ENCODE measurements around the gene DMD.
"Not testable (repeated sequence)": the region's sequence is repeated elsewhere in the genome, so short reads cannot be mapped to it uniquely, and the experiment has no call there.

Gene DMD

DNA sequence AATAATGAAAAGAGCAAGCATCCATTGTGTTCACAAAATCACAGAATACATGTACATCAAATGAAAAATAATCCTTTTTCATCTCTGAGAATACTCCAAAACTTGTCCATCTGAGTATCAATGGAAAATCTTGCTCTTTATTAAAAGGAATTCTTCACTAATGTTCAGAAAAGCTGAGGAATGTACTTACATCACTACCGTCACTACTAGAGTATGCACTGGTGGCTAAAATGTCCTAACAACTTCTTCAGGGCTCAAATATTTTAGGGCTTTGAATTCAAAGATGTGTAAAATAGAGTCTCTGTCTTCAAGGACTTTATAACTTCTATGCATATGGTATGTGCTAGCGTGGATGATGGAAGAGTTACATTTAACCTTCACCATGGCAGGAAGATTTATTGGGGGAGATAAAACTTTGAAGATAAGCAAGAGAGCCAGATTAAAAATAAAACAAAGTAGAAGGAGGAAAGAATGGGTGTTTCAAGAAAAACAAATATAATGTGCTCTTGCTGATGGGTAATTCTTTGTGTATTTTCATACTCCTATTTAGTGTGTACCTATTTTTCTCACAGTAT, 55.1 kb downstream of the DMD start:
- no peak for DNase-seq (ENCODE audit: low read depth in 2 of 2)

DNA sequence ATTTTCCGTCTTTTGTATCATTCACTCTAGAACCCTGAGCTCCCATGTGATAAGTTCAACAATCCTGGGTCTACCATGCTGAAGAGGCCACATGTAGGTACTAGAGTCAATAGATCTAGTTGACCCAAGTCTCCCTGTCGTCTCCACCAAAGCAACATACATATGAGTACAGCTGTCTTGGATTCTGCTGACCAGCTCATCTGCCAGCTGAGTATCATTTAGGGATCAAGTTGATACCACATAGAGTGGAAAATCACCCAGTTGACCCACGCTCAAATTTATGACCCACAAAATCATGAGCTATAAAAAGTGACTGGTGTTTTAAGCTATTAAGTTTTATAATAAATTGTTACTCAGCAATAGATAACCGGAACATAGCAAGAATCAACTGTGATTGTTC, 61.8 kb downstream of the DMD start:
- no peak for DNase-seq (ENCODE audit: low read depth in 2 of 2)

DNA sequence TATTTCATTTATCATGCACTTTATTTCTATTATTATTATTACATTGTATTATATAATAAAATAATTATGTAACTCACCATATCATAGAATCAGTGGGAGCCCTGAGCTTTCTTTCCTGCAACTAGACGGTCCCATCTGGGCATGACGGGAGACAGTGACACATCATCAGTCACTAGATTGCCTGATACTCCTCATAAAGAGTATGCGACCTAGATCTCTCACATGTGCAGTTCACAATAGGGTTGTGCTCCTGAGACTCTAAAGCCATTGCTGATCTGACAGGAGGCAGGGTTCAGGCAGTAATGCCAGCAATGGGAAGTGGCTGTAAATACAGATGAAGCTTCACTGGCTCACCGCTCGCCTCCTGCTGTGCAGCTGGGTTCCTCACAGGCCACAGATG, 62.3 kb downstream of the DMD start:
- DNase-seq (ENCODE audit: low read depth in 2 of 2), result no peak

DNA sequence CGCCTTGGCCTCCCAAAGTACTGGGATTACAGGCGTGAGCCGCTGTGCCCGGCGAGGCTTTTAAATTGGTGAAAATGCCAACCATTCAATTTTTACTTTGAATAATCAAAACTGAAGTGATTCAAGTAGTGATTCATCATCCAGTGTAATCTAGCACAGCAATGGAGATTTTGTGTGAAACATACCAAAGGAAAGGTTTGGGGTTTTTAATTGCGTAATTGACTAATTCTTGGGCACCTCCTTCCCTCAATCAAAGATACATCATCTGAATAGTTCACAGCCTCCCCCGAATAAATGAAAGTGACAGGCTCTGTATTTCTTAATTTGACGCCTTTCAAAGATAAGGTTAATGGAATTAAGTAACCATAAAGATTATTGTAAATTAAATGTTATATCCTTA, 69.0 kb downstream of the DMD start:
- DNase-seq (ENCODE audit: low read depth in 2 of 2), result no peak

DNA sequence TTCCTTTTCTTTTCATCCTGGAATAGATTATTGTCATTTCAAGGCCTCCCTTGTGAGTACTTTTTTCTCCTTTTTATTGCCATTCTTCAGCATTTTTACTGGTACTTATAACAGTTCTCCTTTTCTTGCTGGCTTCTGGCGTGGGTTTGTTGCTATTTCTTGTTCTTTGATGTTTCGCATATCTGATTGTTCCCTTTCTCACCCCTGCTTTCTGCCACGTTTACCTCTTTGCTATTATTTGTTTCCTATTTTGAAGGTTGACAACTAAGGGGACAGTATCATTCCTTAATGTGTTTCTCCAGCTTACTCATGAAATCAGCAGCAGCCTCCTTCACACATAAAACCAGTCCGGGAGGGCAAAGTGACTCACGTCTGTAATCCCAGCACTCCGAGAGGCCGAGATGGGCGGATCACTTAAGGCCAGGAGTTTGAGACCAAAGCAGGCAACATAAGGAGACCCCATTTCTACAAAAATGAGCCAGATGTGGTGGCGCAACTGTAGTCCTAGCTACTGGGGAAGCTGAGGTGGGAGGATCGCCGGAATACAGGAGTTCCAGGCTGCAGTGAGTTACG, 72.6 kb downstream of the DMD start:
- no peak for DNase-seq (ENCODE audit: low read depth in 2 of 2)

DNA sequence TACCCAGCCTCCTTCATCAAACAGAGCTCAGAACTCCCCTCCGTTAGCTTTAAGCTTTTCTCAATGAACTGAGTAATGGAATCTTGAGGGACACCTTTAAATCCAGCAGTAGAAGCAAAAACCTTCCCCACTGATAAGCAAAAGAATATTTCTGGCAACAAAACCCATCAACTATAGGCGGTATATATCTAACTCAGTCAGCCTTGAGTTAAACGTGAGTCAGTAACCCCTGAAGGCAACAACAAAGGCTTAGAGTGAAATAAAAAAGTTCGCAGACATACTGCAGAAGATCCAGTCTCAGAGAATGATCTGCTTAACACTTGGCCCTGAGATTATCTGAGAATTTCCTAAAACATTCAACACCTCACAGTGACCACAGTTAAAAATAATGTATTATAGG, 77.2 kb downstream of the DMD start:
- DNase-seq (ENCODE audit: low read depth in 2 of 2), result no peak

DNA sequence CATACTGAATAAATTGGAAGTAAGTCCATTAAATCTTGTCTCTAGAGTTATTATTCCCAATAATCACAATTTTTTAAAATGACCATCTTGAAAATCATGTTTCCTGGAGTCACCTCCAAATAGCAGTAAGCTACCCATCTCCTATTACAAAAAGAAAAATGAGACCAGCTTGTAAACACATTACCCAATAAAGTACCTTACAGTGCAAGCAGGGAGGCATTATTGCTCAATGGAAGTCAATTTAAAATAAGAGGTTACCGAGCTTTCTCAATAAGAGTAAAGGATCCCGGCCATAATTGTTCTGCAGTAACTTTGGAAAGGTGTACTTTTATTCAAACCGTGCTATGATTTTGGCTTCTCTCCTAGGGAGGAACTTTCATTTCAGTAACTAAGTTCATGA, 78.0 kb downstream of the DMD start:
- DNase-seq (ENCODE audit: low read depth in 2 of 2), result no peak

DNA sequence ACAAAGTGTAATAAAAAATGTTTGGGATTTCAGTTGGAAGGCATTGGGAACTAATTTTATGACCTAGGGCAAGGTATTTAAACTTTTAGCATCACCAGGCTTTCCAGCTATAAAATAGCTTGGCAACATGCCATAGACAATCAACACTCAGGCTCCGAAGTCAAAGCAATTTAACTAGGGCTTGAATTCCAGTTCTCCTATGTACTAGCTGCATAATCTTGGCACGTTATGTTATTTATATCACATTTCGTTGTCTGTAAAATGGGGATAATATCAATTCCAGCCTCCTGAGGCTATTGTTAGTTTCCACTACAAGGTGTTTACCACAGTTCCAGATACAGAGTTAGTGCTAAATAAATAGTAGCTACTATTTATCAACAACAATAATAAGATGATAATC, 78.8 kb downstream of the DMD start:
- no peak for DNase-seq (ENCODE audit: low read depth in 2 of 2)

DNA sequence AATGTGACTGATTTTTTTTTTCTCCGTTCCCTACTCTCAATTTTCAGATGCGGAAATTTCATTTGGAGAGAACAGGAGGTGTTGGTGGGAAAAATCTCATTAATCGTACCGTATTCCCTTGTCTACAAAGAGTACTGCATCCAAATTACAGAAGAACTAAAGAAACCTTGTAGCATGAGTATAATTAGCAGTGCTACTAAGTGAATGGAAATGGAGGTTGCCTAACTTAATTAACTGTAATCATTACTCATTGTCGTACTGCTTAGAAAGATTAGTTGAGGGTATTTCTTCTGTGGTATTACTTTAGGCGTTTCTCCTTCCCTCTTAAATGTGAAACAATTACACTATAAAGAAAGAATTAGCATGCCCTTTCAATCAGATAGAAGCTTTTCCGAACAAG, 81.7 kb downstream of the DMD start:
- DNase-seq (ENCODE audit: low read depth in 2 of 2), result no peak

DNA sequence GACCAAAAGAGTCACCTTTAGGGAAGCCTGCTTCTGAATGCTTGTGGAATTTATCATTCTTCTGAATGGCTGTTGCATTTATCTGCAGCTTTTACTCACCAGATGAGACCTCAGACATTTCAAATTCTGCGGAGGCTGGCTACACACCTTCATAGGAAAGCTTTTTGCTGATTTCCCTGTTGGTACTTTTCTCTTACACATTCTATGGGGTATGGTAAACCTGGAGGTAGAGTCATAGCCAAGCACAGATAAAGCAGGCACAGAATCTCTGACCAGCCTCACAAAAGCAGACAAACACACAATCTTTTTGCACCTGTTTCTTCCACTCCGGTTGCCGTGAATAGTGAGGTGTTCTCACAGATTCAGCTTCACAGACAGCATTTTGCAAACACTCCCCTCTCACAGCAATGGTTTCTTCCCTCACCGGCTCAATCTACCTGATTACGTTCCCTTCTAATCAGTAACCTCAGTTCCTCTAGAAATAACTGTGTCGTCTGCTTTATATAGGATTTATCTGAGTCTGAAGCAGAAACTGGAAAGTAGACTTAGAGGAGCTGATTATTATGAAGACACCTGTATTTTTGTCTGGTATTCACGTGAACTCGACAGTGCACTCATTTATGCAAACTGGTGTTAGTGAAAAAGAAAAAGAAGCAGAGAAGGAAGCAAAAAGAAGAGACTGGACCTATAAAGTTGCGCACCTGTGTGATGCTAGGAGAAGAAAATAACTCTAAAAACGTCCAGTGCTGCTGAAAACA, 83.1 kb downstream of the DMD start:
- no peak for DNase-seq (ENCODE audit: low read depth in 2 of 2)

DNA sequence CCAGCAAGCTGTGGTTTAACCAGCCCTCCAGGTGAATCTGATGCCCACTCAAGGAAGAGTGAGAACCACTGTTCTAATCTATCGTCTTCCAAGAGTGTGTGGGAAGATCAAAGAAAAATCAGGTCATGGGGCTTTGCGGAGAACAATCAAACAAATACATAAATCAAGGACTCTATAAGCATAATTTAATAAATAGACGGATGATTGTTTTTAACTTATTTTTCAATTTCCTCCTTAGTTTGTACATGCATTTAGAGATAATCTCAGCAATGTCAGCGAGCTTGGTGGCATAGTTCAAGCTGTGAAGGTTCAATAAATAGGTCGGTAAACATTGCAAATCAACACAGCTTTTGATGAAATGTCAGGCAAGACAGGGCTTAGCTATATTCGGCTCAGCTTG, 84.9 kb downstream of the DMD start:
- no peak for DNase-seq (ENCODE audit: low read depth in 2 of 2)

DNA sequence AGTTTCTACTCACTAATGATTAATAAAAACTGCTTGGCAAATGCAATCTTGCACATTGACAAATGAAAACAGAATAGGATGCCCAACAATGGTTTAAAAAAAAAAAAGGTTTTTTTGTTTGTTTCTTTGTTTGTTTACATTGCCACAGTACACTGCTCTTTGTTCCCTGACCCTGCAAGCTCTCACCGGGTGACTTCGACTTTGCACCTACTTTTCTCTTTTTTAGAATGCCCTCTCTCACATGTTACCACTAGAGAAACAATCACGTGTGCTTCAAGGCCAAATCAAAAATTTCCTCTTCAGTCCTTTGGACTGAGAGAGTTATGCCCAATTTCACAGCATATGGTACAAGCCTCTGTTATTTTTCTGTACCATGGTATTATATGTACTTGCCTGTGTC, 101.5 kb downstream of the DMD start:
- no peak for DNase-seq (ENCODE audit: low read depth in 2 of 2)

DNA sequence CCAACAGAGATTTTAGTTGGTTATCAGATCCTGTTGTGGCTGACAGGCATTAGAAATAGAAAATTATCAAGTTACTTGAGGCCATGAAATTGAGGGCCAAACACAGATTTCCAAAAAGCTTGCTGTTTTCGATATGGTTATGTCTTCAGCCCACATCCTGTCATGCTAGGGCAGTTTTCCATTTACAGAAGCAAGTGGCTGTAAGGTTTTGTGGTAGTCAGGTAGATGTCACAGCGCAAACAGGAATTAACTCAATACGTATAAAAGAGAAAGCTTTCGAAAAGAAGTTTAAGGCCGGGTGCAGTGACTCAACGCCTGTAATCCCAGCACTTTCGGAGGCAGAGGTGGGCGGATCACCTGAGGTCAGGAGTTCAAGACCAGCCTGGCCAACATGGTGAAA, 104.6 kb downstream of the DMD start:
- no peak for DNase-seq (ENCODE audit: low read depth in 2 of 2)

DNA sequence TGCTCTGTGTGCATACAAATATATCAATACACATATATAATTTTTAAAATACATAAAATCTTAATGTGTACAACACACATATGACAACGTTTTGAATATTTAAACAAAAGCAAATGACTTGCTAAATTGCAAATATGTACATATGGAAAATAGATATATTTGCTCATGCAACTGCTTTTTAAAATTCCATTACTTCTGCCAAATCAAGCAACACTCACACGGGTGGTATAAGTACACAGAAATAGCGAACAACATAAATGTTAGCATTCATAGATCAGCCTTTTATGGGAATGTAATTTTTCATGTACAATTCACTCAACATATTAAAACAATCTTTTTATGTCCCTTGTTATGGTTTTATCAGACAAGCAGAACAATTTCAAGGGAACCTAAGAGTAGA, 116.3 kb downstream of the DMD start:
- no peak for DNase-seq (ENCODE audit: low read depth in 2 of 2)

DNA sequence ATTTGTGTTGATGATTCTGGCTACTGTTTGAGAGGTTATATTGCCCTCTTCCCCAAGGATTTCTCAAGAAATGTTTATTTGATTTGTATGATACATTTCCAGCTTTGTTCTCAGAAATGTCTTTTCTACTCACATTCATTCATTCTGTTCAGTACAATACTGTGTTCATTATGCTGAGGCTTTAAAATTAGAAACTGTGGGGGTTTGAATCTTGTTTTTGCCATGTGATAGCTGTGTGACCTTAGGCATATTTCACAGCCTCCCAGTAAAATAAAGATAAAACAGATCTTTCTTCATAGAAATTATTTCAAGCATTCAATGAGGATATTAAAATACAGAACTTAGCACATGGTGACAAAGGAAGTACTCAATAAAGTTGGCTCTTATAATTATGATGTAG, 123.9 kb downstream of the DMD start:
- no peak for DNase-seq (ENCODE audit: low read depth in 2 of 2)

DNA sequence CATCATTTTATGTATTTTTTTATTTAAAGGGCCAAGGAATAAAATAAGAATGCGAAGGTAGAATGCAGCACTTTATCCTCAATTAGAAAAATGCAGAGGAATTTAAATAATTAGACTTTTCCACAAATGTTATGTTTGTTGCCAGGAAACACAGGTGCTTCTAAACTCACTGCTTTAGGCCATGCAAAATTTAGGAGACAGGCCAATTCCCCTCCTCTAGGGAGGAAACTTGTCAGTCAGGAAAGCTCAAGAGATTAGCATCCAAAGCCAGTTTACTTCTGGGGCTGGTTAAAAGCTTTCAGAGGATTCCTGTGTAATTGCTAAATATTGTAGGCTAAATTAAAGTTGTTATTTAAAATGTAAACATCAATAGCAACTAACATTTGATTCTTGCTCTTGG, 124.5 kb downstream of the DMD start:
- DNase-seq (ENCODE audit: low read depth in 2 of 2), result no peak

DNA sequence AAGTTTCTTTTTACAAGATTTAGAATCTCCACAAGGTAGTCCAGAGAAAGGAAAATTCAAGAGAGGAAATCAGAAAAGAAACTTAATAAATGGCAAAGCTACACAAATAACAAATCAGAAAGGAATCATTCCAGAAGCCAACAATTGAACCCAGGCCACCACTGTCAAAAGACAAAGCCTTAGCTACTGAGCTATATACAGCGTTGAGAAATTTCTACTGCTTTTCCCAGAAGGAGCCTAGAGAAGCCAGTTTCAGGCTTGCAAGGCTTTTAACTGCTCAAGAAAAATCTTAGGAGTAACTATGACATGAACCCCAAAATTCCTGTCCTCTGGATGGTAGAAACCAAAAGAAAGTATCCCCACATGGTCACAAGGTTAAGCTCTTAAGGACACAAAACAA, 129.0 kb downstream of the DMD start:
- DNase-seq (ENCODE audit: low read depth in 2 of 2), result no peak

DNA sequence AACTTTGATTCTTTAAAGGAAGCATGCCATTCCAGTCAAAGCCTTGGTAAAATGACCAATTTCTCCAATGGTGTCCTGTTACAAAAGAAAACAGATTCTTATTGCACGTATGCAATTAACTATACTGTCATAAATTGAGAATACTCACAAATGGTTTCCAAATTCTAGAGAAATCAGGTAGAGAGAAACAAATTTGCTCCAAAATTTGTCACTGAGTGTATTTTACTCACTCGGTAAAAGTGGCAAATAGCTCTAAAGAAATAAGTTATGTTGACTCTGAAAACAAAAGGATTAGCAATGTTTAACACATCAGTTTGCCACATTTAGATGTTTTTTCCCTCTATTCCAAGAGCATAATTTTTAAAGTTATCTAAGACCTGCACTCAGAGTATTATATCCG, 133.1 kb downstream of the DMD start:
- DNase-seq (ENCODE audit: low read depth in 2 of 2), result no peak

DNA sequence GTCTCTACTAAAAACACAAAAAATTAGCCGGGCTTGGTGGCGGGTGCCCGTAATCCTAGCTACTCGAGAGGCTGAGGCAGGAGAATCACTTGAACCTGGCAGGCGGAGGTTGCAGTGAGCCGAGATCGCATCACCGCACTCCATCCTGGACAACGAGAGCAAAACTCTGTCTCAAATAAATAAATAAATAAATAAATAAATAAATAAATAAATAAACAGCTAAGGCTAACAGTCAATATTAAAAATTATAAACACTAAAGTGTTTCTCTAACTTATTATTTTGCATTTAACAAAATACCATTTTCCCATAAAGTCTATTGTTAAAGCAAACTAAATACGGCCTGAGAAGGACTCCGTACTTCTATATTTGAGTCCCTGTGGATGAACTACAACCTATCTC, 137.7 kb downstream of the DMD start:
- DNase-seq (ENCODE audit: low read depth in 2 of 2), result not testable (repeated sequence)

DNA sequence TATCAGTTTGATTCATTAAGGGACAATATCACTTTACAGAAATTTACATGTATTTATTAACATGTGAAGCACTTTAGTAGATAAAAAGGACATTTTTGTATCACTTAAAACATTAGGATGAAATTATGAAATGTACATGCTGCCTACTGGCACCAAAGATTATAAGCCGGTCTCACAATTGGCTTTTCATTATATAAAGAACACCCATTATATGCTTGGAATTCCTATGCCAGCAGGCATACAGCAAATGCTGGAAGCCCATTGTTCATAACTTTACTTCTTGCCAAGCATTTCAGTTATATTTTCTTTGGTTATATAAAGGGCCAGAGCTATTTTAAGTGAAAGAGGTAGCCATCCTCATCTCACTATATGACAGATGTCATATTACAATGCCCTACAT, 145.9 kb downstream of the DMD start:
- DNase-seq (ENCODE audit: low read depth in 2 of 2), result no peak

DNA sequence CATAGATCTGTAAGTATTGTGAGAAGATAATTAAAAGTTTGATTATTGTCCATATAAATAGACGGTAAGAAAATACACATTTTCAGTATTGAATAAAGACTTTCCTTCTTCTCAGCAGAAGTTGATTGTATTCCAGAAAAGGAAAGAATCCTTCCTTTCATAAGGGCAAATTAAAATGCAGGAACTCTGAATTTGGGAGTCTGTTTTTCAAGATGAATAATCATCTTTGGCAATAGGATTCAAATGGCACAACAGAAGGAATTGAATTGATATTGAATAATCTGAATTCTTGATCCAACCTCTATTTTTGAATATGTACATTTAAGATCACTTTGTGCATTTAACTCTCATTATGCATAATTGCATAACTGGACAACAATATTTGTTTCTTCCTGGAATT, 149.3 kb downstream of the DMD start:
- DNase-seq (ENCODE audit: low read depth in 2 of 2), result no peak

DNA sequence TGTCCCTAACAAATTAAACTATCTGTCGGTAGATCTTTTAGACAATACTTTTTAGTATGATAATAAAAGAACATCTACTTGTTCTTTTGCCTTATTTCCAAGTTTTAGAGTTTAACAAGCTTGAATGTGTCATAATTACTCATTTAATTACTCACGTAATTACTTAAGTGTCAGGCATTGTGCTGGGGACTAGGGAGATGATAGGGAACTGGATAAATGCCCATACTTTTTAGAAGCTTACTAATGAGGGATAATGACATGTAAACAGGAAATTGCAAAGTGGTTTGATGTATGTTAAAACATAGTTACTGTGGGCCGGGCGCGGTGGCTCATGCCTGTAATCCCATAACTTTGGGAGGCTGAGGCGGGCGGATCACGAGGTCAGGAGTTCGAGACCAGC, 158.3 kb downstream of the DMD start:
- DNase-seq (ENCODE audit: low read depth in 2 of 2), result no peak

DNA sequence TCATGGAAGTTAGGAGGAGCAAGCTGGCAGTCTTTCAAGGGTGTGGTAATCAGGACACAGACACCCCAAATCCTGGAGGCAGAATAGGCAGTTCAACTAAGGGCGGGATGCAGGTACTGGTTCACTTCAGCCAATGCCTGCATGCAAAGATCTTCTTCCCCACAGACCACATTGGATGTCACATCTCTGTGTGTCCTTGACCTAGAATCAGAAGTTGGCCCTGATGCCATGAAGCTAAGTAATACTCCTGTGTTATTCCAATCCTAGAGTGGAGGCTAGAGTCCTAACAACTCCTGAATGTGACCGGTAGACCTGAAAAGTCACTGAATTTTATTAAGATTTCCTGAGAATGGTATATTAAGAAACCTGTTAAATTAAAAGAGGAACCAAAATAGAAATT, 165.5 kb downstream of the DMD start:
- DNase-seq (ENCODE audit: low read depth in 2 of 2), result no peak

DNA sequence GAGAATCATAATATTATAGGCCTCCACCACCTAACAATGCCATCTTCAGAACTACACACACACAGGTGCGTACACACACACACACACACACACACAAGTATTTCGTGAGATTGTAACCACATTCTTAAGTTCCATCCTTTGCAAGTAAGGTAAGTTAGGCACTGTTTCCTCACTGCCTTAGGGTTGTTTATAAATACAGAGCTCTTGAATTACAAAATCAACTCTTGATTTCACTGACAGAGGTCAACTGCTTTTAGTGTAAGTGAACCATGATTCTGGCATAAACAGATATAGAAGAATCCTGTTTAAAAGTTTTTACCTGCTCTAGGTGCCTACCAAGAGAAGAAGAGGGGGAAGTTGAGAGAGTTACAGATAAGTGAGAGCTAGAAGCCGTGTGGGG, 166.1 kb downstream of the DMD start:
- DNase-seq (ENCODE audit: low read depth in 2 of 2), result no peak

All from stimulated activated CD4-positive, alpha-beta T cell treated with anti-CD3 and anti-CD28 coated beads, Interleukin-1b, Interleukin-23, amount 100 ng/mL, for 1 hour (primary cell).